HepG2 (cell line): ENCODE data around the gene ZNF813. TPM values are rescaled to one million over a fixed set of nuclear protein-coding genes. Genes with fewer than 3 reads are reported as not detected.

Source experiments
- FOXM1 ChIP-seq: sonication (generic); formaldehyde crosslinking; IDR thresholded peaks from 2 replicates; pipeline ENCODE4 v1.5.0; 2020; ENCODE audit warnings: missing genetic modification reagents
- KDM3A ChIP-seq: IDR thresholded peaks from 2 replicates; pipeline ENCODE4 v1.6.1; 2018; ENCODE audit warnings: low read depth, missing compliant biosample characterization
- NAIF1 ChIP-seq: sonication (generic); formaldehyde crosslinking; IDR thresholded peaks from 2 replicates; pipeline ENCODE4 v1.5.0; 2020; ENCODE audit warnings: mild to moderate bottlenecking, missing genetic modification reagents, borderline replicate concordance
- ZFP90 ChIP-seq: sonication (generic); formaldehyde crosslinking; IDR thresholded peaks from 2 replicates; pipeline ENCODE4 v1.8.0; 2022; ENCODE audit warnings: missing genetic modification reagents, mild to moderate bottlenecking, inconsistent platforms, borderline replicate concordance
- ZNF431 ChIP-seq: sonication (generic); formaldehyde crosslinking; IDR thresholded peaks from 2 replicates; pipeline ENCODE4 v1.9.0; 2022; ENCODE audit warnings: missing genetic modification reagents, low read depth, mild to moderate bottlenecking, borderline replicate concordance
- ZNF496 ChIP-seq: sonication (generic); formaldehyde crosslinking; IDR thresholded peaks from 2 replicates; pipeline ENCODE4 v1.8.1; 2023; ENCODE audit warnings: mild to moderate bottlenecking, moderate library complexity, missing genetic modification reagents; ENCODE audit not compliant: insufficient replicate concordance
- ZNF615 ChIP-seq: sonication (generic); formaldehyde crosslinking; IDR thresholded peaks from 2 replicates; pipeline ENCODE4 v1.5.0; 2020; ENCODE audit warnings: mild to moderate bottlenecking, missing genetic modification reagents, borderline replicate concordance
- polyA plus RNA-seq, 8 experiments: library from polyadenylated mRNA; depleted of rRNA in 3 of 8; stranded (reverse) in 7 of 8; unstranded in 1 of 8; fragments of >200 nt; fragmentation: Illumina TruSeq in 4 of 8; extraction: Trizol in 4 of 8; gene quantifications; 2 replicates each; pipeline versions ENCODE4 v1.2.1 to v1.2.3, GENCODE V29; 2011 to 2016; ENCODE audit warnings: low read depth in 4 of 8, missing spikeins in 1 of 8, mixed read lengths in 1 of 8; ENCODE audit not compliant: insufficient read depth in 1 of 8
- total RNA-seq, 5 experiments: library from RNA; depleted of rRNA; stranded (reverse); fragments of >200 nt; fragmentation: Illumina TruSeq; extraction: Trizol; gene quantifications; 2 replicates each; pipeline ENCODE4 v1.2.3, GENCODE V29; 2016; ENCODE audit warnings: low read depth in 1 of 5
- TF ChIP-seq, protein P1 (sequence below): sonication (generic); formaldehyde crosslinking; IDR thresholded peaks from 2 replicates; pipeline ENCODE4 v1.5.1; 2020; ENCODE audit warnings: mild to moderate bottlenecking, missing genetic modification reagents
- TF ChIP-seq, protein P2 (sequence below), 2 experiments: fragments of 450-650 bp in 1 of 2; sonication (generic) in 1 of 2; formaldehyde crosslinking; IDR thresholded peaks; 2 replicates each; pipeline versions ENCODE4 v1.5.0 to v1.8.0; 2020 to 2022; ENCODE audit warnings: mild to moderate bottlenecking in 1 of 2, missing genetic modification reagents in 1 of 2
- TF ChIP-seq, protein P3 (sequence below): sonication (generic); IDR thresholded peaks from 2 replicates; pipeline ENCODE4 v1.6.1; 2016; ENCODE audit warnings: low read depth, borderline replicate concordance
- TF ChIP-seq, protein P4 (sequence below): sonication (generic); formaldehyde crosslinking; IDR thresholded peaks from 2 replicates; pipeline ENCODE4 v1.8.1; 2023; ENCODE audit warnings: mild to moderate bottlenecking, inconsistent platforms, moderate library complexity, missing genetic modification reagents, borderline replicate concordance
- TF ChIP-seq, protein P5 (sequence below): sonication (generic); formaldehyde crosslinking; IDR thresholded peaks from 2 replicates; pipeline ENCODE4 v1.4.0; 2020; ENCODE audit warnings: missing genetic modification reagents, mild to moderate bottlenecking, borderline replicate concordance
- TF ChIP-seq, protein P6 (sequence below): sonication (generic); formaldehyde crosslinking; IDR thresholded peaks from 2 replicates; pipeline ENCODE4 v1.5.0; 2020; ENCODE audit warnings: mild to moderate bottlenecking, missing genetic modification reagents

Gene ZNF813
- total and polyA plus RNA-seq, 2 of the 13 experiments (the other 11 are each of a cell fraction or from before 2014, with no cell fraction given) = 2.1 to 8.9 TPM

DNA sequence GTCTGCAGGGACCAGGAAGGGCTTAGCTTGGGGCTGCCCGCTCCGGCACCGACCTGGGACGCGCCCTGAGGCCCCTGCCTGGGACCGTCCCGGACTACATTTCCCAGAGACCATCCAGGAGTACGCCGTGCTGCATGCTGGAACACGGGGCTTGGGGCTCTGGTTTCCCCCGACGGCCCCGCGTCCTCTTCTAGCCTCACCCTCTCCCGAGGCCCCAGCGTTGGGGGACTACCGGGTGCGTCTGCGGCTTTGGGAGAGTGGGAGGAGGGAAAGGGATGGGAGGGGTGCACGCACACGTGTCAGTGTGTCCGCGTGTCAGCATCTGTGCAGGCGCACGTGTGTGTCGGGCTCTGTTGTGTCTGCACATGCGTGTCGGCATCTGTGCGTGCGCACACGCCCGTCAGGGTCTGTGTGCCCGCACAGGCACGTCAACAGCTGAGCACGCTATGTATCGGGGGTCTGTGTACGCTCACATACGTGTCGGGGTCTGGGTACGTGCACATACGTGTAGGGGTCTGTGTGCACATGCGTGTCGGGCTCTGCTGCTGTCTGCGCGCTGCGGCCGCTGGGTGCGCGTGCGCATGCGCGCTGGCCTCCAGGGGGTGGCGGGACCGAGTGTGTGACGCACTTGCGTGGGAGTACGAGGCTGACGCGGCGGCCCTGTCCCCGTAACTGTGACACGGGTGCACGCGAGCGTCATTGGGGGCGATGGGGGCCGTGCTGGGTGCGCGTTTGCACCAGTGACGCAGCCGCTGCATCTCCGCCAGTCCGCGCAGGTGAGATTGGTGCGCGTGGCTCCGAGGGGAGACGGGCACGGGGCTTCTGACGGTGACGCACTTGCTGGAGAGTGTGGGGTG, 70.2 kb downstream of the ZNF813 start, which contains the start of gene ZNF331 (continued):
- TF ChIP-seq, protein P1, sequence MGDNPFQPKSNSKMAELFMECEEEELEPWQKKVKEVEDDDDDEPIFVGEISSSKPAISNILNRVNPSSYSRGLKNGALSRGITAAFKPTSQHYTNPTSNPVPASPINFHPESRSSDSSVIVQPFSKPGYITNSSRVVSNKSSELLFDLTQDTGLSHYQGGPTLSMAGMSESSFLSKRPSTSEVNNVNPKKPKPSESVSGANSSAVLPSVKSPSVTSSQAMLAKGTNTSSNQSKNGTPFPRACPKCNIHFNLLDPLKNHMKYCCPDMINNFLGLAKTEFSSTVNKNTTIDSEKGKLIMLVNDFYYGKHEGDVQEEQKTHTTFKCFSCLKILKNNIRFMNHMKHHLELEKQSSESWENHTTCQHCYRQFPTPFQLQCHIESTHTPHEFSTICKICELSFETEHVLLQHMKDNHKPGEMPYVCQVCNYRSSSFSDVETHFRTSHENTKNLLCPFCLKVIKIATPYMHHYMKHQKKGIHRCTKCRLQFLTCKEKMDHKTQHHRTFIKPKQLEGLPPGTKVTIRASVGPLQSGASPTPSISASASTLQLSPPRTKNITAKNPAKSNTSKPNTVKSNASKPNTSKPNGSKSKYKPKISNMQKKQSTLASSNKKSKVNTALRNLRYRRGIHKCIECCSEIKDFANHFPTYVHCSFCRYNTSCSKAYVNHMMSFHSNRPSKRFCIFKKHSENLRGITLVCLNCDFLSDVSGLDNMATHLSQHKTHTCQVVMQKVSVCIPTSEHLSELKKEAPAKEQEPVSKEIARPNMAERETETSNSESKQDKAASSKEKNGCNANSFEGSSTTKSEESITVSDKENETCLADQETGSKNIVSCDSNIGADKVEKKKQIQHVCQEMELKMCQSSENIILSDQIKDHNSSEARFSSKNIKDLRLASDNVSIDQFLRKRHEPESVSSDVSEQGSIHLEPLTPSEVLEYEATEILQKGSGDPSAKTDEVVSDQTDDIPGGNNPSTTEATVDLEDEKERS (CRISPR knock-in tag) = peak; percentile 69
- TF ChIP-seq KDM3A (CRISPR knock-in tag) = no peak
- TF ChIP-seq, protein P2, sequence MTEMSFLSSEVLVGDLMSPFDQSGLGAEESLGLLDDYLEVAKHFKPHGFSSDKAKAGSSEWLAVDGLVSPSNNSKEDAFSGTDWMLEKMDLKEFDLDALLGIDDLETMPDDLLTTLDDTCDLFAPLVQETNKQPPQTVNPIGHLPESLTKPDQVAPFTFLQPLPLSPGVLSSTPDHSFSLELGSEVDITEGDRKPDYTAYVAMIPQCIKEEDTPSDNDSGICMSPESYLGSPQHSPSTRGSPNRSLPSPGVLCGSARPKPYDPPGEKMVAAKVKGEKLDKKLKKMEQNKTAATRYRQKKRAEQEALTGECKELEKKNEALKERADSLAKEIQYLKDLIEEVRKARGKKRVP (CRISPR knock-in tag; IDR thresholded peaks at IDR 0.05) = peak in 1 of 2 experiments; percentile 64; a peak in 2 of 4 replicates
- TF ChIP-seq NAIF1 = no peak
- no peak for TF ChIP-seq ZNF615 (CRISPR knock-in tag)
- no peak for TF ChIP-seq ZFP90
- TF ChIP-seq, protein P3, sequence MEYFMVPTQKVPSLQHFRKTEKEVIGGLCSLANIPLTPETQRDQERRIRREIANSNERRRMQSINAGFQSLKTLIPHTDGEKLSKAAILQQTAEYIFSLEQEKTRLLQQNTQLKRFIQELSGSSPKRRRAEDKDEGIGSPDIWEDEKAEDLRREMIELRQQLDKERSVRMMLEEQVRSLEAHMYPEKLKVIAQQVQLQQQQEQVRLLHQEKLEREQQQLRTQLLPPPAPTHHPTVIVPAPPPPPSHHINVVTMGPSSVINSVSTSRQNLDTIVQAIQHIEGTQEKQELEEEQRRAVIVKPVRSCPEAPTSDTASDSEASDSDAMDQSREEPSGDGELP = no peak
- TF ChIP-seq, protein P4, sequence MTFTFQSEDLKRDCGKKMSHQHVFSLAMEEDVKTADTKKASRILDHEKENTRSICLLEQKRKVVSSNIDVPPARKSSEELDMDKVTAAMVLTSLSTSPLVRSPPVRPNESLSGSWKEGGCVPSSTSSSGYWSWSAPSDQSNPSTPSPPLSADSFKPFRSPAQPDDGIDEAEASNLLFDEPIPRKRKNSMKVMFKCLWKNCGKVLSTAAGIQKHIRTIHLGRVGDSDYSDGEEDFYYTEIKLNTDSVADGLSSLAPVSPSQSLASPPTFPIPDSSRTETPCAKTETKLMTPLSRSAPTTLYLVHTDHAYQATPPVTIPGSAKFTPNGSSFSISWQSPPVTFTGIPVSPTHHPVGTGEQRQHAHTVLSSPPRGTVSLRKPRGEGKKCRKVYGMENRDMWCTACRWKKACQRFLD (CRISPR knock-in tag) = 0 out of 2 replicates have a peak, but pooled peaks have one; percentile 44
- TF ChIP-seq, protein P5, sequence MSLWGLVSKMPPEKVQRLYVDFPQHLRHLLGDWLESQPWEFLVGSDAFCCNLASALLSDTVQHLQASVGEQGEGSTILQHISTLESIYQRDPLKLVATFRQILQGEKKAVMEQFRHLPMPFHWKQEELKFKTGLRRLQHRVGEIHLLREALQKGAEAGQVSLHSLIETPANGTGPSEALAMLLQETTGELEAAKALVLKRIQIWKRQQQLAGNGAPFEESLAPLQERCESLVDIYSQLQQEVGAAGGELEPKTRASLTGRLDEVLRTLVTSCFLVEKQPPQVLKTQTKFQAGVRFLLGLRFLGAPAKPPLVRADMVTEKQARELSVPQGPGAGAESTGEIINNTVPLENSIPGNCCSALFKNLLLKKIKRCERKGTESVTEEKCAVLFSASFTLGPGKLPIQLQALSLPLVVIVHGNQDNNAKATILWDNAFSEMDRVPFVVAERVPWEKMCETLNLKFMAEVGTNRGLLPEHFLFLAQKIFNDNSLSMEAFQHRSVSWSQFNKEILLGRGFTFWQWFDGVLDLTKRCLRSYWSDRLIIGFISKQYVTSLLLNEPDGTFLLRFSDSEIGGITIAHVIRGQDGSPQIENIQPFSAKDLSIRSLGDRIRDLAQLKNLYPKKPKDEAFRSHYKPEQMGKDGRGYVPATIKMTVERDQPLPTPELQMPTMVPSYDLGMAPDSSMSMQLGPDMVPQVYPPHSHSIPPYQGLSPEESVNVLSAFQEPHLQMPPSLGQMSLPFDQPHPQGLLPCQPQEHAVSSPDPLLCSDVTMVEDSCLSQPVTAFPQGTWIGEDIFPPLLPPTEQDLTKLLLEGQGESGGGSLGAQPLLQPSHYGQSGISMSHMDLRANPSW = no peak
- TF ChIP-seq, protein P6, sequence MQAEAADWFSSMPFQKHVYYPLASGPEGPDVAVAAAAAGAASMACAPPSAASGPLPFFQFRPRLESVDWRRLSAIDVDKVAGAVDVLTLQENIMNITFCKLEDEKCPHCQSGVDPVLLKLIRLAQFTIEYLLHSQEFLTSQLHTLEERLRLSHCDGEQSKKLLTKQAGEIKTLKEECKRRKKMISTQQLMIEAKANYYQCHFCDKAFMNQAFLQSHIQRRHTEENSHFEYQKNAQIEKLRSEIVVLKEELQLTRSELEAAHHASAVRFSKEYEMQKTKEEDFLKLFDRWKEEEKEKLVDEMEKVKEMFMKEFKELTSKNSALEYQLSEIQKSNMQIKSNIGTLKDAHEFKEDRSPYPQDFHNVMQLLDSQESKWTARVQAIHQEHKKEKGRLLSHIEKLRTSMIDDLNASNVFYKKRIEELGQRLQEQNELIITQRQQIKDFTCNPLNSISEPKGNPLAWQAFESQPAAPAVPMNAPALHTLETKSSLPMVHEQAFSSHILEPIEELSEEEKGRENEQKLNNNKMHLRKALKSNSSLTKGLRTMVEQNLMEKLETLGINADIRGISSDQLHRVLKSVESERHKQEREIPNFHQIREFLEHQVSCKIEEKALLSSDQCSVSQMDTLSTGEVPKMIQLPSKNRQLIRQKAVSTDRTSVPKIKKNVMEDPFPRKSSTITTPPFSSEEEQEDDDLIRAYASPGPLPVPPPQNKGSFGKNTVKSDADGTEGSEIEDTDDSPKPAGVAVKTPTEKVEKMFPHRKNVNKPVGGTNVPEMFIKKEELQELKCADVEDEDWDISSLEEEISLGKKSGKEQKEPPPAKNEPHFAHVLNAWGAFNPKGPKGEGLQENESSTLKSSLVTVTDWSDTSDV (CRISPR knock-in tag) = no peak
- 0 out of 2 replicates have a peak, but pooled peaks have one; percentile 9 for TF ChIP-seq FOXM1 (CRISPR knock-in tag)
- no peak for TF ChIP-seq ZNF496
- TF ChIP-seq ZNF431 (CRISPR knock-in tag) = 0 out of 2 replicates have a peak, but pooled peaks have one; percentile 46
